Stomach smooth muscle (tissue), 2 donors: ENCODE results near the gene TMEM178B.

Experiments used
- H3K27ac ChIP-seq: one replicate; pipeline ENCODE4 v1.7.0; 2013; ENCODE audit warnings: mild to moderate bottlenecking, low read length, inconsistent platforms
- H3K27me3 ChIP-seq, 2 donors: one replicate each; pipeline ENCODE4 v1.7.0; 2013; ENCODE audit warnings: low read length in 2 of 2; ENCODE audit not compliant: insufficient read depth in 2 of 2, control insufficient read depth in 1 of 2
- H3K36me3 ChIP-seq, 2 donors: one replicate each; pipeline ENCODE4 v1.7.0; 2013; ENCODE audit warnings: low read length in 2 of 2; ENCODE audit not compliant: control insufficient read depth in 2 of 2, insufficient read depth in 2 of 2
- H3K4me1 ChIP-seq: one replicate; pipeline ENCODE4 v1.7.0; 2013; ENCODE audit warnings: low read length; ENCODE audit not compliant: control insufficient read depth, insufficient read depth
- H3K4me3 ChIP-seq, 2 donors: one replicate each; pipeline ENCODE4 v1.7.0; 2013; ENCODE audit warnings: low read length in 2 of 2
- H3K9ac ChIP-seq, 2 donors: one replicate each; pipeline ENCODE4 v1.7.0; 2013; ENCODE audit warnings: low read length in 2 of 2, mild to moderate bottlenecking in 1 of 2
- H3K9me3 ChIP-seq, 2 donors: one replicate each; pipeline ENCODE4 v1.7.0; 2013; ENCODE audit warnings: low read length in 2 of 2; ENCODE audit not compliant: control insufficient read depth in 2 of 2
- donor health status: healthy.
- donor health status: Pancreatic carcinoma.

The TMEM178B gene

GRCh38 chr7:141406347-141406746 is 332.5 kb downstream of the TMEM178B start:
- Histone ChIP-seq H3K9me3 (no peaks in the 10 kb centered on the region), H3K36me3 (no peaks in the 10 kb centered on the region), H3K4me3 (no peak overlapping the region), H3K27me3 (no peaks in the 10 kb centered on the region), H3K4me1 (no peaks in the 10 kb centered on the region), H3K9ac (no peak overlapping the region), H3K27ac (no peak overlapping the region)

GRCh38 chr7:141407893-141408292 is 334.0 kb downstream of the TMEM178B start:
- Histone ChIP-seq H3K27ac (no peak overlapping the region), H3K9ac (no peak overlapping the region), H3K4me3 (no peak overlapping the region), H3K27me3 (no peaks in the 10 kb centered on the region), H3K4me1 (no peaks in the 10 kb centered on the region), H3K36me3 (no peaks in the 10 kb centered on the region), H3K9me3 (no peaks in the 10 kb centered on the region)

DNA sequence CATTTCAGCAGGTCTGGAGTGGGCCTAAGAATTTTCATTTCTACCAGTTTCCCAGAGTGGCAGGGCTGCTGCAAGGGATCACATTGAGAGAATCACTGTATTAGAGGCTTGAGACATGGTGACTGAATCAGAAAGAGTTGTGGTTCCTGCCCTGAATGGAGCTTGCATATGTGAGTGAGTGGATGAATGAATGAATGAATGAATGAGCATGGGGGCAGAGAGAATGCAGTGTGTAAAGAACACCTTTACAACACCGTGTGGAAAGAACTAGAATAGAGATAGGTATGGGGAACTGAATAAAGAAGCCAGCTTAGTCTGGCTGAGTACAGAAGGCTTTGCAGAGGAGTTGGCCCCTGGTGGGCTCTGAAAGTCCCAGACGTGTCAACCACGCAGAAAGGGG is 334.6 kb downstream of the TMEM178B start:
- Histone ChIP-seq H3K4me1 (no peaks in the 10 kb centered on the region), H3K36me3 (no peaks in the 10 kb centered on the region), H3K27ac (no peak overlapping the region), H3K9ac (no peak overlapping the region), H3K4me3 (no peak overlapping the region), H3K9me3 (no peaks in the 10 kb centered on the region), H3K27me3 (no peaks in the 10 kb centered on the region)

DNA sequence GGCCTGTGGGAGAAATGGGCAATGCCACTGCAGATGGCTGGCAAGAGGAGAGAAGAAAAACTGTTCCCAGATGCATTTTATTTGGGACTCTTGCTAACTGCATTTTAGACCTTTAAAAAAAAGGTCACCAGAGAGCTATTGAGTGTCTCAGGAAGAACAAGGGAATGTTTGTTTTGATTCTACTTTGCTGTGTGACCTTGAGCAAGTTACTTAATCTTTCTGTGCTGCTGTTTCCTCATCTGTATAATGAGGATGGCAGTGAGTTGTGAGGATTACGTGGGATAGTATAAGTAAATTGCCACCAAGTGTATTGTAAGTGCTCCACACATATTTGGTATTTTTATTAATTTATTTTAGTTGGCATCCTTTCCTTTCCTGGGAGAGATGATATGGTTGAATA is 335.4 kb downstream of the TMEM178B start:
- Histone ChIP-seq H3K4me3 (no peak overlapping the region), H3K9ac (no peak overlapping the region), H3K4me1 (no peaks in the 10 kb centered on the region), H3K36me3 (no peaks in the 10 kb centered on the region), H3K9me3 (no peaks in the 10 kb centered on the region), H3K27me3 (no peaks in the 10 kb centered on the region), H3K27ac (no peak overlapping the region)

DNA sequence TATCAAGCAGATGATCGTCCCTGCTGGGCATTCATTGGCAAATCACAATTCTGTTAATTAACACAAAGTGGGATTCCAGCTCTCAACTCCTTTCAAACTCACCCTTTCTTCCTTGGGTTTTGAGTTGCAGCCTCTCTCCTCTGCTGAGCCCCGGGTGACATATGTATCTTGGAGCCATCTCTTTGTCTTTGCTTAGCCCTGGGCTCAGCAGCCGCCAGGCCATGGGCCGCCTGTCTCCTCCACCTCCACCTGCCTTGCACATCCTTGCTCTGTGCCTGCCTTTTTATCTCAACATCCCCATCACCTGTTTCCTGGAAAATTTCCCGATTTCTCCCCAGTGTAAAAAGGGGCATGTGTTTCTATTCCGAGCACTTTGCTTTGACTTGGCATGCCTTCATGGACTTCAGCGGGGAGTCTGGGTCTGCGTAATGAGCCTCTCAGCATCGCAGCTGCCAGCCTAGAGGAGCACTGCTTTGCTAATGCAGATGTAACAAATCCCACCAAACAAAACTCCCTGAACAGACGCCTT is 336.0 kb downstream of the TMEM178B start:
- Histone ChIP-seq H3K27me3 (no peaks in the 10 kb centered on the region), H3K36me3 (no peaks in the 10 kb centered on the region), H3K27ac (no peak overlapping the region), H3K4me3 (no peak overlapping the region), H3K9ac (no peak overlapping the region), H3K4me1 (no peaks in the 10 kb centered on the region), H3K9me3 (no peaks in the 10 kb centered on the region)

DNA sequence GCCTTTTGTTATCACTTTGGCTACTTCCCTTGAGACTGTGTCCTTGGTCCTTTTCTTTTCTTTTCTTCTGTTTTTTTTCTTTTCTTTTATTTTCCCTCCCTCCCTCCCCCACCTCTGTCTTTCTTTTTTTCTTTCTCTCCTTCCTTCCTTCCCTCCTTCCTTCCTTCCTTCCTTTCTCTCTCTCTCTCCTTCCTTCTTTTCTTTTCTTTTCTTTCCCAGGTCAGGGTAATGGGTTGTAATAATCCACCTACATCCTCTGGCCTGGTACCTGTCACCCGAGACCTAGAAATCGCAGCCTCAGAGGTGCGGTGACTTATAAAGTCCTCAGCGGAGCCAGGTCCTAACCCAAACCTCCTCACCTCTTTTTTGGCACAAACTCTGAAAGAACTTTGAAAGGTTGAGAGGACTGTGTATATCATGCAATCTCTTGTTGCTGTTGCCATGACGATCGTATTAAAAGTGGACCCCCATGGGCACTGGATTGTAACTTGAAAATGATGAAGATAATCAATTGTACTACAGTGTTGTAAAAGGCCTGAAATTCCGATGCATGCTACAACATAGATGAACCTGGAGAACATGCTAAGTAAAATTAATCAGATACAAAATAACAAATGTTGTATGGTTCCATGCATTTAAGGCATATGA is 336.6 kb downstream of the TMEM178B start:
- H3K4me3 ChIP-seq = no peak overlapping the region
- H3K4me1 ChIP-seq = no peaks in the 10 kb centered on the region
- H3K27me3 ChIP-seq = no peaks in the 10 kb centered on the region
- H3K9me3 ChIP-seq = no peaks in the 10 kb centered on the region
- no peaks in the 10 kb centered on the region for H3K36me3 ChIP-seq
- H3K9ac ChIP-seq = no peak overlapping the region
- no peak overlapping the region for H3K27ac ChIP-seq

GRCh38 chr7:141411133-141411532 is 337.3 kb downstream of the TMEM178B start:
- H3K27ac ChIP-seq = no peak overlapping the region
- H3K36me3 ChIP-seq = no peaks in the 10 kb centered on the region
- H3K4me3 ChIP-seq = no peak overlapping the region

GRCh38 chr7:141415999-141416398 is 342.1 kb downstream of the TMEM178B start:
- no peaks in the 10 kb centered on the region for H3K4me1 ChIP-seq
- no peak overlapping the region for H3K9ac ChIP-seq
- no peaks in the 10 kb centered on the region for H3K9me3 ChIP-seq
- no peak overlapping the region for H3K4me3 ChIP-seq
- no peak overlapping the region for H3K27ac ChIP-seq
- no peaks in the 10 kb centered on the region for H3K36me3 ChIP-seq
- H3K27me3 ChIP-seq = peaks cover 0 to 3% of the 10 kb centered on the region in 2 donors

More at GRCh38 chr7:141411133-141411532, 337.3 kb downstream of the TMEM178B start:
- Histone ChIP-seq H3K9ac (no peak overlapping the region), H3K27me3 (no peaks in the 10 kb centered on the region), H3K4me1 (no peaks in the 10 kb centered on the region), H3K9me3 (no peaks in the 10 kb centered on the region)

GRCh38 chr7:141416650-141417270 is 342.9 kb downstream of the TMEM178B start:
- Histone ChIP-seq H3K36me3 (no peaks in the 10 kb centered on the region), H3K9me3 (no peaks in the 10 kb centered on the region), H3K27me3 (peaks cover 0 to 3% of the 10 kb centered on the region in 2 donors), H3K9ac (no peak overlapping the region), H3K4me1 (no peaks in the 10 kb centered on the region), H3K27ac (no peak overlapping the region), H3K4me3 (no peak overlapping the region)

DNA sequence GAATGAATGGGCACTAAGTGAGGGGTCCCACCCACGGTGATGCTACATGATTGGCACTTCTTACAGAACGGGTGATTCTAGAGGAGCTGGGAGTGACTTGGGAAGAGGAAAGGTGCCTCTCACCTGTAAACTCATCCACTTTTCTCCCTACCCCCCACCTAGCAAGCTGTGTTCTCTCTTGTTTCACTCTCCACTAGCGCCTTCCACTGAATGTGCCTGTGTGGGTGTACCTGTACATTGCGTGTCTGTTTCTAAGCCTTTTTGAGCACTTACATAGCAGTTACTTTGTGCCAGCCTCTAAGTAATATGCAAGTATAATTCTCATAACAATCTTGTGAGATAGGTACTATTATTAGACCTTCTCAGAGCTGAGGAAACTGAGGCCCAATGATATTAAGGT is 343.6 kb downstream of the TMEM178B start:
- no peak overlapping the region for H3K27ac ChIP-seq

DNA sequence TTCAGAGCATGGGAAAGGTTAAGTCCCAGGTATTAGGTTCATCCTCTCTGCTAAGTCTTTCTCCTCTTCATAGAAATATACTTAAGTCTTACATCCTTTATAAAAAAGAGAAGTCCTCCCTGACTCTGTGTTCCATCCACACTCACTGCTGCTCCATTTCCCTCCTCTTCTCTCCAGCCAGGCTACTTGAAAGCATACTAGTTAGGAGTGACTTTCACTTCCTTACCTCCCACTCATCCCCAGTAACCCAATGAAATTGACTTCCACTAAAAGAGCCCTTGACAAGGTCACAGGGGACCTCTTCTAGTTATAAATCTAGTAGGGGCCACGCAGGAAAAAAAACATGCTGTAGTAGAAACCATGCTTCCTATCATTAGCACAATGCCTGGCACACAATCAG is 344.2 kb downstream of the TMEM178B start:
- H3K27ac ChIP-seq = no peak overlapping the region

More for the DNA sequence above, 343.6 kb downstream of the TMEM178B start:
- Histone ChIP-seq H3K9ac (no peak overlapping the region), H3K4me1 (no peaks in the 10 kb centered on the region), H3K4me3 (no peak overlapping the region), H3K9me3 (no peaks in the 10 kb centered on the region), H3K36me3 (no peaks in the 10 kb centered on the region), H3K27me3 (peaks cover 0 to 3% of the 10 kb centered on the region in 2 donors)

More for the DNA sequence above, 344.2 kb downstream of the TMEM178B start:
- Histone ChIP-seq H3K9ac (no peak overlapping the region), H3K36me3 (no peaks in the 10 kb centered on the region), H3K4me3 (no peak overlapping the region), H3K27me3 (peaks cover 0 to 3% of the 10 kb centered on the region in 2 donors), H3K9me3 (no peaks in the 10 kb centered on the region), H3K4me1 (no peaks in the 10 kb centered on the region)
